HCT116 (cell line): ENCODE measurements around the gene ASNS. TPM values are rescaled to one million over a fixed set of nuclear protein-coding genes. Genes with fewer than 3 reads are reported as not detected.
A peak's percentile ranks its signal among the peaks of the same experiment; 100 is the strongest.
"Not testable (repeated sequence)": the region's sequence is repeated elsewhere in the genome, so short reads cannot be mapped to it uniquely, and the experiment has no call there.

Experiments
- ATAC-seq: fragments of 200-7000 bp; cut with Tn5 transposase; 2 replicates; pipeline ENCODE4 v1.9.1; 2020; ENCODE audit warnings: mild to moderate bottlenecking, moderate library complexity
- BruUV-seq: library from RNA; stranded (reverse); fragments of 400-500 nt; replicated peaks from 2 replicates; lab custom pipeline; 2021; lab: Mats Ljungman, UMichigan
- CTCF ChIA-PET: fragments of 300-600 bp; sonication (Branson Sonifier 250); formaldehyde crosslinking; loops from one replicate; lab custom pipeline; 2021; ENCODE audit warnings: antibody characterized with exemption; lab: Charles Lee
- POLR2A ChIA-PET: fragments of 300-600, 350-600 bp; sonication (Branson Sonifier 250); formaldehyde crosslinking; loops from one replicate; lab custom pipeline; 2021; ENCODE audit warnings: antibody characterized with exemption; lab: Charles Lee
- RAD21 ChIA-PET, 2 experiments: fragments of 300-600 bp; sonication (Branson Sonifier 250); formaldehyde crosslinking; loops; one replicate each; lab custom pipeline; 2023; ENCODE audit warnings: low total read pairs in 2 of 2; ENCODE audit not compliant: uncharacterized antibody in 2 of 2, unreplicated experiment in 2 of 2, low non-redundant PET in 1 of 2; lab: Charles Lee
- DNase-seq: peaks from one replicate; pipeline ENCODE4 v3.0.0-alpha.2; 2010; ENCODE audit warnings: low read depth, low spot score
- H2AFZ ChIP-seq: fragments of 200-600 bp; shearing (Covaris generic), sonication (generic); 2 replicates; pipeline ENCODE4 v1.6.1; 2017; ENCODE audit warnings: low read depth, mixed run types, mixed read lengths, antibody characterized with exemption, low read length; ENCODE audit not compliant: poor library complexity, severe bottlenecking
- H3K27ac ChIP-seq: 2 replicates; pipeline ENCODE4 v1.5.1; 2012; ENCODE audit warnings: low read depth, low read length
- H3K27me3 ChIP-seq: fragments of 200-600 bp; sonication (generic); 2 replicates; pipeline ENCODE4 v1.6.1; 2016; ENCODE audit warnings: mixed run types, low read length, mixed read lengths; ENCODE audit not compliant: insufficient read depth
- H3K36me3 ChIP-seq, 2 experiments: fragments of 200-500 bp in 1 of 2; fragments of 200-600 bp in 1 of 2; sonication (Bioruptor generic) in 1 of 2; sonication (generic) in 1 of 2; 2 replicates each; pipeline versions ENCODE4 v1.5.1 to v1.6.1; 2014 to 2016; ENCODE audit warnings: low read length in 2 of 2, inconsistent platforms in 1 of 2, mixed read lengths in 1 of 2, mixed run types in 1 of 2; ENCODE audit not compliant: insufficient read depth in 2 of 2, control insufficient read depth in 1 of 2
- H3K4me1 ChIP-seq, 2 experiments: fragments of 200-600 bp in 1 of 2; sonication (generic) in 1 of 2; 2 replicates each; pipeline versions ENCODE4 v1.5.1 to v1.6.1; 2012 to 2017; ENCODE audit warnings: low read length in 2 of 2, inconsistent platforms in 1 of 2, mild to moderate bottlenecking in 1 of 2, mixed read lengths in 1 of 2, mixed run types in 1 of 2, moderate library complexity in 1 of 2; ENCODE audit not compliant: insufficient read depth in 2 of 2, control insufficient read depth in 1 of 2
- H3K4me2 ChIP-seq: fragments of 200-600 bp; sonication (generic); 2 replicates; pipeline ENCODE4 v1.6.1; 2017; ENCODE audit warnings: mixed run types, low read length, mixed read lengths
- H3K4me3 ChIP-seq, 2 experiments: fragments of 200-600 bp in 1 of 2; sonication (generic) in 1 of 2; replicated peaks in 1 of 2; 2 replicates each; pipeline ENCODE4 v1.5.1; 2011 to 2016; ENCODE audit warnings: low read length in 2 of 2, control low read depth in 1 of 2, low read depth in 1 of 2, mild to moderate bottlenecking in 1 of 2, mixed read lengths in 1 of 2, mixed run types in 1 of 2
- H3K79me2 ChIP-seq: fragments of 200-600 bp; sonication (generic); 2 replicates; pipeline ENCODE4 v1.6.1; 2017; ENCODE audit warnings: mild to moderate bottlenecking, mixed run types, low read length, moderate library complexity, mixed read lengths; ENCODE audit not compliant: insufficient read depth
- H3K9ac ChIP-seq: fragments of 200-600 bp; sonication (generic); 2 replicates; pipeline ENCODE4 v1.6.1; 2016; ENCODE audit warnings: low read length, mixed read lengths
- H3K9me2 ChIP-seq: fragments of 200-600 bp; sonication (generic), shearing (Covaris generic); 2 replicates; pipeline ENCODE4 v1.6.1; 2017; ENCODE audit warnings: mixed run types, mild to moderate bottlenecking, moderate library complexity; ENCODE audit not compliant: insufficient read depth
- H3K9me3 ChIP-seq, 2 experiments: fragments of 200-500 bp in 1 of 2; fragments of 200-600 bp in 1 of 2; sonication (Bioruptor generic) in 1 of 2; sonication (generic) in 1 of 2; 2 replicates each; pipeline ENCODE4 v1.6.1; 2014 to 2017; ENCODE audit warnings: low read length in 2 of 2, mixed read lengths in 2 of 2, inconsistent platforms in 1 of 2, low read depth in 1 of 2, mild to moderate bottlenecking in 1 of 2, mixed run types in 1 of 2, moderate library complexity in 1 of 2; ENCODE audit not compliant: control insufficient read depth in 1 of 2, insufficient read depth in 1 of 2
- H4K20me1 ChIP-seq: fragments of 200-600 bp; sonication (generic), shearing (Covaris generic); 2 replicates; pipeline ENCODE4 v1.6.1; 2017; ENCODE audit warnings: mixed run types, mild to moderate bottlenecking, moderate library complexity; ENCODE audit not compliant: insufficient read depth
- CEBPB ChIP-seq: IDR thresholded peaks from 2 replicates; pipeline ENCODE4 v1.6.1; 2012; ENCODE audit warnings: low read depth
- CTCF ChIP-seq, 3 experiments: fragments of 200-600 bp in 1 of 3; sonication (generic) in 1 of 3; IDR thresholded peaks in 2 of 3; conservative IDR thresholded peaks in 1 of 3; 2 replicates each; pipeline ENCODE4 v1.5.1; 2012 to 2017; ENCODE audit warnings: low read depth in 2 of 3, low read length in 2 of 3, antibody characterized with exemption in 1 of 3, borderline replicate concordance in 1 of 3, control low read depth in 1 of 3, mild to moderate bottlenecking in 1 of 3, mixed read lengths in 1 of 3, mixed run types in 1 of 3, moderate library complexity in 1 of 3; ENCODE audit not compliant: insufficient read depth in 1 of 3
- EGR1 ChIP-seq: IDR thresholded peaks from 2 replicates; pipeline ENCODE4 v1.6.1; 2012; ENCODE audit warnings: low read depth
- ELF1 ChIP-seq: IDR thresholded peaks from 2 replicates; pipeline ENCODE4 v1.6.1; 2012; ENCODE audit warnings: low read depth, borderline replicate concordance
- EZH2 ChIP-seq: fragments of 200-600 bp; sonication (generic); IDR thresholded peaks from 2 replicates; pipeline ENCODE4 v1.6.1; 2017; ENCODE audit warnings: antibody characterized with exemption, mixed run types
- EZH2phosphoT487 ChIP-seq: fragments of 200-600 bp; IDR thresholded peaks from 2 replicates; pipeline ENCODE4 v1.6.1; 2018; ENCODE audit warnings: antibody characterized with exemption, borderline replicate concordance
- JUND ChIP-seq: IDR thresholded peaks from 2 replicates; pipeline ENCODE4 v1.6.1; 2012
- POLR2A ChIP-seq: IDR thresholded peaks from 2 replicates; pipeline ENCODE4 v1.7.0; 2011; ENCODE audit warnings: borderline replicate concordance; ENCODE audit not compliant: insufficient read depth, insufficient read length; ENCODE audit errors: extremely low read depth
- POLR2AphosphoS5 ChIP-seq: IDR thresholded peaks from 2 replicates; pipeline ENCODE4 v1.6.1; 2011; ENCODE audit warnings: mild to moderate bottlenecking, low read depth, low read length, moderate library complexity
- SIN3A ChIP-seq: IDR thresholded peaks from 2 replicates; pipeline ENCODE4 v1.6.1; 2012; ENCODE audit warnings: low read depth
- SRF ChIP-seq: IDR thresholded peaks from 2 replicates; pipeline ENCODE4 v1.6.1; 2012; ENCODE audit warnings: low read depth
- TCF7L2 ChIP-seq: IDR thresholded peaks from 2 replicates; pipeline ENCODE4 v1.7.0; 2011; ENCODE audit warnings: borderline replicate concordance, inconsistent platforms; ENCODE audit not compliant: insufficient read depth, insufficient read length; ENCODE audit errors: extremely low read depth
- ZBTB33 ChIP-seq: IDR thresholded peaks from 2 replicates; pipeline ENCODE4 v1.6.1; 2011; ENCODE audit warnings: mild to moderate bottlenecking, low read length, moderate library complexity; ENCODE audit not compliant: insufficient replicate concordance; ENCODE audit errors: extremely low read depth
- intact Hi-C: fragments of 100-400 bp; cut with micrococcal nuclease; formaldehyde crosslinking; loops from 2 replicates; pipeline ENCODE4 v1.10.0; 2022
- total RNA-seq: library from RNA; stranded (reverse); gene quantifications from one replicate; pipeline ENCODE4 v1.2.1, GENCODE V29; 2021; ENCODE audit not compliant: unreplicated experiment

Gene ASNS
- total RNA-seq, 1 experiment from 2014 or later, result 282 TPM

- CTCF ChIA-PET, result not testable (repeated sequence)
Observed at GRCh38 chr7:97850262-97851031, 21.8 kb downstream of the ASNS start.

GRCh38 chr7:97847791-97848190 lies 24.4 kb downstream of the ASNS start:
- no peaks in the 10 kb centered on the region for H3K79me2 ChIP-seq
- ATAC-seq, result no peak
- H3K27me3 ChIP-seq, result no peaks in the 10 kb centered on the region
- no peak overlapping the region for H2AFZ ChIP-seq
- RAD21 ChIA-PET, result no interaction called here
- CTCF ChIA-PET, result interaction anchor here (0.8 to 1.6 kb wide), 4 partner anchors 12 to 743 kb away, joined by 3 to 6 read pairs (median 4); no protein-coding TSS in a partner anchor
- no peaks in the 10 kb centered on the region for H3K9me3 ChIP-seq
- H3K36me3 ChIP-seq, result peaks cover 0 to 4% of the 10 kb centered on the region in 2 experiments; a peak in 2 of 4 replicates
- POLR2A ChIA-PET, result interaction anchor here (1.0 kb wide), 1 partner anchor 126 kb away, joined by 3 read pairs; no protein-coding TSS in a partner anchor
- no peaks in the 10 kb centered on the region for H3K4me1 ChIP-seq
- H3K9ac ChIP-seq, result no peak overlapping the region
- no peak overlapping the region for H3K4me2 ChIP-seq
- no peak overlapping the region for H3K4me3 ChIP-seq
- DNase-seq, result no peak
- no peaks in the 10 kb centered on the region for H4K20me1 ChIP-seq
- no peaks in the 10 kb centered on the region for H3K9me2 ChIP-seq
- no peak overlapping the region for H3K27ac ChIP-seq
- no TSS peak for BruUV-seq
- intact Hi-C loops, result loop anchor here (5.0 to 10.0 kb wide), 2 partner anchors 167 to 1930 kb away; no protein-coding TSS in a partner anchor
- TF ChIP-seq TCF7L2 (no peak), EZH2 (no peak), JUND (no peak), CTCF (IDR thresholded peaks at IDR 0.05 in 2 of 3, conservative IDR thresholded peaks at IDR 0.05 in 1 of 3; ENCODE audit: borderline replicate concordance in 1 of 3, insufficient read depth in 1 of 3, low read depth in 2 of 3, low read length in 2 of 3) (no peak), CEBPB (no peak), EZH2phosphoT487 (no peak), ELF1 (no peak), POLR2AphosphoS5 (no peak), EGR1 (no peak), SRF (no peak), ZBTB33 (no peak), SIN3A (no peak), POLR2A (no peak)

More at GRCh38 chr7:97850262-97851031, 21.8 kb downstream of the ASNS start:
- H3K36me3 ChIP-seq, H3K4me3 ChIP-seq, H2AFZ ChIP-seq, H3K79me2 ChIP-seq, intact Hi-C loops, H3K27ac ChIP-seq, POLR2A ChIA-PET, H3K9me2 ChIP-seq, ATAC-seq, H3K9ac ChIP-seq, H4K20me1 ChIP-seq, H3K4me1 ChIP-seq, DNase-seq, H3K4me2 ChIP-seq, RAD21 ChIA-PET, H3K27me3 ChIP-seq, H3K9me3 ChIP-seq: not testable (repeated sequence)
- TSS peak; percentile 17 for BruUV-seq
